Loucy (cell line): ENCODE measurements around the gene DYRK2.

Experiments used
- EZH2phosphoT487 ChIP-seq: fragments of 200-600 bp; IDR thresholded peaks from 2 replicates; pipeline ENCODE4 v1.6.1; 2018; ENCODE audit warnings: antibody characterized with exemption, mild to moderate bottlenecking, moderate library complexity, borderline replicate concordance
- TF ChIP-seq, protein P1 (sequence below): fragments of 200-600 bp; sonication (generic); conservative IDR thresholded peaks from 2 replicates; pipeline ENCODE4 v1.5.1; 2014; ENCODE audit warnings: mild to moderate bottlenecking, antibody characterized with exemption, low read length

DNA sequence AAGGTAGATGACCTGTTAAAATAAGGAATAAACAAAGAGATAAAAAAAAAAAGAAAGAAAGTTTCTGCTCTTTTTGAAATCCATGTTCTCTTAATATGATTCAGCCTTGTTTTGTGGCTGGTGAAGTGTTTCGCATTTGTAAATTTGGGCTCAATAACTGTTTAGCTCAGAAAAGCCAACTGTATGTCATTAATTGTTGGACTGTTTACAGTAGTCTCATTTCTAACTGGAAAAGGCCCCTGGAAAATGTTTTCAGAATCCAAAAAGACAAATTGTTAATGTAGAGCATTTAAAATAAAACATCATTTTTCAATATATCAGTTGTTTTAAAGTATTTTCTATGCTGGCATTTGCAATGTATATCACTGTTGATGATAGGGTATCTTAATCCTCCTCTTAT, 47.4 kb upstream of the DYRK2 start:
- TF ChIP-seq, protein P1, sequence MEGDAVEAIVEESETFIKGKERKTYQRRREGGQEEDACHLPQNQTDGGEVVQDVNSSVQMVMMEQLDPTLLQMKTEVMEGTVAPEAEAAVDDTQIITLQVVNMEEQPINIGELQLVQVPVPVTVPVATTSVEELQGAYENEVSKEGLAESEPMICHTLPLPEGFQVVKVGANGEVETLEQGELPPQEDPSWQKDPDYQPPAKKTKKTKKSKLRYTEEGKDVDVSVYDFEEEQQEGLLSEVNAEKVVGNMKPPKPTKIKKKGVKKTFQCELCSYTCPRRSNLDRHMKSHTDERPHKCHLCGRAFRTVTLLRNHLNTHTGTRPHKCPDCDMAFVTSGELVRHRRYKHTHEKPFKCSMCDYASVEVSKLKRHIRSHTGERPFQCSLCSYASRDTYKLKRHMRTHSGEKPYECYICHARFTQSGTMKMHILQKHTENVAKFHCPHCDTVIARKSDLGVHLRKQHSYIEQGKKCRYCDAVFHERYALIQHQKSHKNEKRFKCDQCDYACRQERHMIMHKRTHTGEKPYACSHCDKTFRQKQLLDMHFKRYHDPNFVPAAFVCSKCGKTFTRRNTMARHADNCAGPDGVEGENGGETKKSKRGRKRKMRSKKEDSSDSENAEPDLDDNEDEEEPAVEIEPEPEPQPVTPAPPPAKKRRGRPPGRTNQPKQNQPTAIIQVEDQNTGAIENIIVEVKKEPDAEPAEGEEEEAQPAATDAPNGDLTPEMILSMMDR, result no peak
- no peak for TF ChIP-seq EZH2phosphoT487
